Activated CD8-positive, alpha-beta memory T cell treated with anti-CD3 and anti-CD28 coated beads, Interleukin-2, amount 50 U/mL, for 48 hours (primary cell): ENCODE results near the gene HGD.

Experiments used
- DNase-seq: peaks from one replicate; pipeline ENCODE4 v3.0.0-alpha.2; 2020

The HGD gene

GRCh38 chr3:120682095-120682681 lies at the start of gene HGD:
Gene HGD, minus strand, starts transcription at chr3:120682239. Its CDS starts 128 bp downstream, at chr3:120682111.
- DNase-seq: no peak

GRCh38 chr3:120730576-120731542 lies 48.8 kb upstream of the HGD start:
- no peak for DNase-seq

- DNase-seq: no peak
Measured at GRCh38 chr3:120726791-120727190, 44.8 kb upstream of the HGD start.

GRCh38 chr3:120719167-120719834 lies 37.3 kb upstream of the HGD start:
- peak; percentile 63 for DNase-seq

GRCh38 chr3:120713262-120713661 lies 31.2 kb upstream of the HGD start:
- DNase-seq: no peak

GRCh38 chr3:120710369-120710768 lies 28.3 kb upstream of the HGD start:
- no peak for DNase-seq

GRCh38 chr3:120708408-120708807 lies 26.4 kb upstream of the HGD start:
- no peak for DNase-seq

- DNase-seq: no peak
Measured at GRCh38 chr3:120706950-120707349, 24.9 kb upstream of the HGD start.

GRCh38 chr3:120705884-120706582 lies 24.0 kb upstream of the HGD start:
- DNase-seq: no peak

- DNase-seq: no peak
Measured at GRCh38 chr3:120699333-120699732, 17.3 kb upstream of the HGD start.

- DNase-seq: no peak
Measured at GRCh38 chr3:120693439-120694171, 11.6 kb upstream of the HGD start.

GRCh38 chr3:120689395-120689794 lies 7.4 kb upstream of the HGD start:
- DNase-seq: no peak

GRCh38 chr3:120688121-120688520 lies 6.1 kb upstream of the HGD start:
- DNase-seq: no peak

GRCh38 chr3:120685411-120685810 lies 3.4 kb upstream of the HGD start:
- DNase-seq: no peak

GRCh38 chr3:120684896-120685295 lies 2.9 kb upstream of the HGD start:
- DNase-seq: no peak

GRCh38 chr3:120683671-120684301 lies 1.7 kb upstream of the HGD start:
- no peak for DNase-seq

GRCh38 chr3:120683213-120683612 lies 1.2 kb upstream of the HGD start:
- DNase-seq: no peak

- DNase-seq: no peak
Measured at GRCh38 chr3:120681506-120682038, 467 bp downstream of the HGD start.

GRCh38 chr3:120681018-120681417 lies 1.0 kb downstream of the HGD start:
- no peak for DNase-seq

GRCh38 chr3:120680193-120680894 lies 1.7 kb downstream of the HGD start:
- DNase-seq: no peak

GRCh38 chr3:120678984-120679383 lies 3.1 kb downstream of the HGD start:
- no peak for DNase-seq
